ENCODE measurements around the gene PAH. TPM values are rescaled to one million over a fixed set of nuclear protein-coding genes. Genes with fewer than 3 reads are reported as not detected.

Gene PAH
- total RNA-seq, 3 donors from 2014 or later = not detected

GRCh38 chr12:102912258-102912657, 4.8 kb downstream of the PAH start:
- TF ChIP-seq CTCF (IDR thresholded peaks at IDR 0.05) = no peak
- DNase-seq (no peak), ATAC-seq (no peak)
- H3K9me3 ChIP-seq = no peaks in the 10 kb centered on the region
- no peaks in the 10 kb centered on the region for H3K4me1 ChIP-seq (ENCODE audit: low read depth)
- no peak overlapping the region for H3K4me3 ChIP-seq
- no peaks in the 10 kb centered on the region for H3K36me3 ChIP-seq (ENCODE audit: low read depth)
- intact Hi-C loops (cut with DNase I, micrococcal nuclease) = no loop called here

- no peak for DNase-seq
- TF ChIP-seq CTCF (IDR thresholded peaks at IDR 0.05) = no peak
- intact Hi-C loops (cut with DNase I, micrococcal nuclease) = no loop called here
- Histone ChIP-seq H3K4me1 (ENCODE audit: low read depth) (no peaks in the 10 kb centered on the region), H3K36me3 (ENCODE audit: low read depth) (no peaks in the 10 kb centered on the region), H3K9me3 (no peaks in the 10 kb centered on the region), H3K4me3 (no peak overlapping the region)
- no peak for ATAC-seq
These were observed 5.7 kb downstream of the PAH start for GRCh38 chr12:102911320-102911719.

GRCh38 chr12:102910792-102911191, 6.3 kb downstream of the PAH start:
- no peak for TF ChIP-seq CTCF (IDR thresholded peaks at IDR 0.05)

GRCh38 chr12:102910137-102910536, 6.9 kb downstream of the PAH start:
- ATAC-seq = no peak
- TF ChIP-seq CTCF (IDR thresholded peaks at IDR 0.05) = no peak
- Histone ChIP-seq H3K4me1 (ENCODE audit: low read depth) (no peaks in the 10 kb centered on the region), H3K4me3 (no peak overlapping the region), H3K36me3 (ENCODE audit: low read depth) (no peaks in the 10 kb centered on the region), H3K9me3 (no peaks in the 10 kb centered on the region)
- DNase-seq = no peak
- intact Hi-C loops (cut with DNase I, micrococcal nuclease) = no loop called here

More at GRCh38 chr12:102910792-102911191, 6.3 kb downstream of the PAH start:
- DNase-seq (no peak), ATAC-seq (no peak)
- intact Hi-C loops (cut with DNase I, micrococcal nuclease) = no loop called here
- Histone ChIP-seq H3K36me3 (ENCODE audit: low read depth) (no peaks in the 10 kb centered on the region), H3K4me3 (no peak overlapping the region), H3K4me1 (ENCODE audit: low read depth) (no peaks in the 10 kb centered on the region), H3K9me3 (no peaks in the 10 kb centered on the region)

GRCh38 chr12:102907918-102908317, 9.1 kb downstream of the PAH start:
- no peak overlapping the region for H3K4me3 ChIP-seq
- no peaks in the 10 kb centered on the region for H3K4me1 ChIP-seq (ENCODE audit: low read depth)
- ATAC-seq (no peak), DNase-seq (no peak)
- H3K9me3 ChIP-seq = no peaks in the 10 kb centered on the region
- no peaks in the 10 kb centered on the region for H3K36me3 ChIP-seq (ENCODE audit: low read depth)
- intact Hi-C loops (cut with DNase I, micrococcal nuclease) = no loop called here
- TF ChIP-seq CTCF (IDR thresholded peaks at IDR 0.05) = no peak

GRCh38 chr12:102905229-102905628, 11.8 kb downstream of the PAH start:
- H3K4me1 ChIP-seq (ENCODE audit: low read depth) = no peaks in the 10 kb centered on the region
- H3K9me3 ChIP-seq = no peaks in the 10 kb centered on the region
- TF ChIP-seq CTCF (IDR thresholded peaks at IDR 0.05) = no peak
- no peak for DNase-seq
- ATAC-seq = no peak
- no peak overlapping the region for H3K4me3 ChIP-seq
- no peaks in the 10 kb centered on the region for H3K36me3 ChIP-seq (ENCODE audit: low read depth)
- intact Hi-C loops (cut with DNase I, micrococcal nuclease) = no loop called here

Data from mucosa of descending colon (tissue), 3 donors.